SJSA1 (cell line): ENCODE measurements around the gene SEC62. TPM values are rescaled to one million over a fixed set of nuclear protein-coding genes. Genes with fewer than 3 reads are reported as not detected.

ENCODE experiments used
- DNase-seq, 2 experiments: peaks; one replicate each; pipeline ENCODE4 v3.0.0-alpha.2; 2015 to 2020; ENCODE audit warnings: low spot score in 2 of 2, low read depth in 1 of 2
- H3K27ac ChIP-seq: fragments of 250-450 bp; sonication (Bioruptor Pico); 2 replicates; pipeline ENCODE4 v1.5.1; 2020; ENCODE audit warnings: mild to moderate bottlenecking, moderate library complexity
- H3K27me3 ChIP-seq: fragments of 250-450 bp; sonication (Bioruptor Pico); replicated peaks from 2 replicates; pipeline ENCODE4 v1.5.1; 2020; ENCODE audit warnings: mild to moderate bottlenecking, moderate library complexity
- H3K36me3 ChIP-seq: fragments of 250-450 bp; sonication (Bioruptor Pico); 2 replicates; pipeline ENCODE4 v1.5.1; 2020; ENCODE audit warnings: mild to moderate bottlenecking
- H3K4me1 ChIP-seq: fragments of 250-450 bp; sonication (Bioruptor Pico); replicated peaks from 2 replicates; pipeline ENCODE4 v1.6.1; 2021; ENCODE audit warnings: mild to moderate bottlenecking
- H3K4me3 ChIP-seq: fragments of 250-450 bp; sonication (Bioruptor Pico); 2 replicates; pipeline ENCODE4 v1.5.1; 2020; ENCODE audit warnings: mild to moderate bottlenecking
- H3K9me3 ChIP-seq: fragments of 250-450 bp; sonication (Bioruptor Pico); replicated peaks from 2 replicates; pipeline ENCODE4 v1.5.1; 2020; ENCODE audit warnings: mild to moderate bottlenecking
- total RNA-seq: library from RNA; depleted of rRNA; stranded (reverse); fragments of >200 nt; shearing (Covaris generic); gene quantifications from 2 replicates; pipeline ENCODE4 v1.2.3, GENCODE V29; 2014

SEC62 gene
- total RNA-seq, 1 experiment from 2014 or later = 30.8 TPM

DNA sequence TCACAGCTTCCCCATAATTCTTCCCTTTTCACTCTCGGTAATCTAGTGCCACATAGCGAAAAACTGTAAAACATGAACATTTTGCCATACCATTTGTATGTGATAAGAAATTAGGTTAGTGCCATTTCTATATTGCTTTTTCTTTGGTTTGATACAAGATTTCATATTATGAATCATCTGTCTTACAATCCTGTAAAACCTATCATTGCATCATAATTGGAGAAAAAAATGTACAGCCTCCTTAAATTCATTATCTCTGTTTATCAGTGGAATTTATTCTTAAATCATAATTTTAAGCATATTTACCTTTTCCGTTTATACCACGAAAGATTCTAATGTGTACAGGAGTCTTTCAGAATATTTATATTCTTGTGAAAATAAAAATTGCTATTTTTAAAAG is 23.8 kb downstream of the SEC62 start:
- Histone ChIP-seq H3K36me3 (peaks cover 74% of the 10 kb centered on the region), H3K27ac (no peak overlapping the region), H3K4me1 (no peaks in the 10 kb centered on the region), H3K4me3 (no peak overlapping the region), H3K9me3 (no peaks in the 10 kb centered on the region), H3K27me3 (no peaks in the 10 kb centered on the region)
- no peak for DNase-seq

DNA sequence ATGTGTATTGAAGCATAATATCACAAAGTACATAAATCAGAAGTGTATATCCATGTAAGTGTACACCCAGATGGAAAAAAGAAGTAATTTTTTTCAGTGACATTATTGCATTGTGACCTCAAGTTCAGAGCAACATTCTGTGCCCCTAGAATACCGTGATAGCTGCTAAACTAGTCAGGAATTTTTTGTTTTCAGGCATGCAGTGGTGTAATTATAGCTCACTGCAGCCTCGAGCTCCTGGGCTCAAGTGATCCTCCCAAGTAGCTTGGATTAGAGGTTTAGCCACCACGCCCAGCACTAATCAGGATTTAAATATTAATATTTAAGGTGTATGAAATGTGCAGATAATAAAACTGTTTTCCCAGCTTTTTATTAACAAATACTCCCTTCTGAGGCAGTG is 25.5 kb downstream of the SEC62 start:
- Histone ChIP-seq H3K27me3 (no peaks in the 10 kb centered on the region), H3K9me3 (no peaks in the 10 kb centered on the region), H3K36me3 (peaks cover 63% of the 10 kb centered on the region), H3K4me3 (no peak overlapping the region), H3K27ac (no peak overlapping the region), H3K4me1 (no peaks in the 10 kb centered on the region)
- DNase-seq = no peak

DNA sequence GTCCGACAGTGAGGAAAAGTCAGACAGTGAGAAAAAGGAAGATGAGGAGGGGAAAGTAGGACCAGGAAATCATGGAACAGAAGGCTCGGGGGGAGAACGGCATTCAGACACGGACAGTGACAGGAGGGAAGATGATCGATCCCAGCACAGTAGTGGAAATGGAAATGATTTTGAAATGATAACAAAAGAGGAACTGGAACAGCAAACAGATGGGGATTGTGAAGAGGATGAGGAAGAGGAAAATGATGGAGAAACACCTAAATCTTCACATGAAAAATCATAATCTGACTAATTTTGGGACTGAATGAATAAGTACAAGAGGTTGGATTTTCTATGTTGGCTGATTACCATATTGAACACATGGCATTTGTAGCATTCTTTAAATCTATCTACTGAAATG is 26.2 kb downstream of the SEC62 start:
- peaks cover 59% of the 10 kb centered on the region for H3K36me3 ChIP-seq
- H3K4me1 ChIP-seq = no peaks in the 10 kb centered on the region
- H3K27ac ChIP-seq = no peak overlapping the region
- H3K4me3 ChIP-seq = no peak overlapping the region
- H3K9me3 ChIP-seq = no peaks in the 10 kb centered on the region
- H3K27me3 ChIP-seq = no peaks in the 10 kb centered on the region
- DNase-seq = no peak

DNA sequence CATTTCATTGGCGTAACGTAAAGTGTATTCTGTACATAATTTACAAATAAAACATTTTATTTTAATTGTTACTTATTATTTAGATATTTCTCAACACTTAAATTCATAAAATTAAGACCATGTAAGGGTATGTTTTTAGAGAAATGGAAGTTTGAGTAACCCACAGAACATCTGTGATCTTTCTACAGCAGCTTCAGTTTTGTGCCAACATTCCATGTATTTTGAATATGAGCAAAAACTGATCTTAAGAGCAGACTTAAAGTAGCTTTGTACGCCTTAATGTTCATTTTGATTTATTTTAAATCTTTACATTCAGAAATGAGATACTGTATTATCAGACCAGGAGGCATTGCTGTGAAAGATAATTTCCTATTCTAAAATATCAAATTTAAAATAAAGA is 27.2 kb downstream of the SEC62 start:
- H3K4me3 ChIP-seq = no peak overlapping the region
- no peaks in the 10 kb centered on the region for H3K4me1 ChIP-seq
- no peaks in the 10 kb centered on the region for H3K27me3 ChIP-seq
- H3K9me3 ChIP-seq = no peaks in the 10 kb centered on the region
- peaks cover 50% of the 10 kb centered on the region for H3K36me3 ChIP-seq
- no peak for DNase-seq
- no peak overlapping the region for H3K27ac ChIP-seq

DNA sequence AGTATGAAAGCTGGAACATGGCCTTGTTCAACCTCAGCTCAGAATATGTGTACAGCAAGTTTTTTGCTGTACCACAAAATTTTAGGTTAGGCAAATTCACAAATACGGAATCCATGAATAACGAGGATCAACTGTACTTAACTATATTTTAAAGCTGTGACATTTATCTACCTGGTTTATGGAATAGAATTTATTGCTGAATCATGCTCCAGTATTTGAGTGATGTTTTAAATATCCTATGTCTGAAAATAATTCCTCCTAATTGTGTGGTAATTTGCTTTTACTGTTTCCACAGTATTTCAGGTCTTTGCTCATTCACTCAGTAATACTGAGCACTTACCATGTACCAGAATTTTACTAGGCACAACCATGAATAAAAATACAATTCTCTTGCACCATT is 29.5 kb downstream of the SEC62 start:
- H3K27ac ChIP-seq = no peak overlapping the region
- H3K4me1 ChIP-seq = no peaks in the 10 kb centered on the region
- no peak for DNase-seq
- no peak overlapping the region for H3K4me3 ChIP-seq
- no peaks in the 10 kb centered on the region for H3K9me3 ChIP-seq
- H3K27me3 ChIP-seq = no peaks in the 10 kb centered on the region
- peaks cover 41% of the 10 kb centered on the region for H3K36me3 ChIP-seq

DNA sequence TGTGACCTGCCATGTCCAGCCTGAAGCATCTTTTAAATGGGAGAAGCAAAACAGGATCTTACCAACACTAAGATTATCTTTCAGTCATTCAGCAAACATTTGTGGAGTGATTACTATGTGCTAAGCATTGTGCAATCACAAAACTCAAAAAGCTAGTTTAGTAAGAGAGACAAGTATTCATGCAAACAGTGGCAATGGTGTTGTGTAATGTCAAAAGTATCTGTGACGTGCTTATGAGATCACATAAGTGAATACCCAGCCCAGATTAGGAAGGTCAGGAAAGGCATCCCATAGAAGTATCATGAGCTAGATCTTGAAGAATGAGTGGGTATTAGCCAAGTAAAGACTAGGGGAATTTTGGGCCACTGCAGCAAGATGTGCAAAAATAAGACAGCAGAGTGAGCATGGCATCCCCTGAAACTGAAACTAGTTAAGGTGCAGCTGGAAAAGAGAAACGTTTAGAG is 32.1 kb downstream of the SEC62 start:
- peaks cover 18% of the 10 kb centered on the region for H3K36me3 ChIP-seq
- H3K9me3 ChIP-seq = no peaks in the 10 kb centered on the region
- no peak overlapping the region for H3K27ac ChIP-seq
- no peaks in the 10 kb centered on the region for H3K27me3 ChIP-seq
- DNase-seq = no peak
- no peak overlapping the region for H3K4me3 ChIP-seq
- no peaks in the 10 kb centered on the region for H3K4me1 ChIP-seq

DNA sequence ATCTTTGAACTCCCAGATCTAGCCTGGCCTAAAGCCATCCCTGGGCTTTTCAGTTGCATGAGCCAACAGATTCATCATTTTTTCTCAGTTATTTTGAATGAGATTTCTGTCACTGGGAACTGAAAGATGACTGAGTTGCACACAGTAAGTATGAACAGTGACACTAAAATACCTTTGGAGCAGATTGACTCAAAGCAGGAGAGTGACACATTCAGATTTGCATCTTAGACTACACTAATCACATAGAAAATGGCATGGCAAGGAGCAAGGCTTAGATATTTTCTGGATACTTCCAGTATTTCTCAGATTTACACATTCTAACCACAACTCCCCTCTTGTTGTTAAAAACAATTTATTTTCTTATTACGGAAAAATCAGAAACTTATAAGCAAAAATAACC is 32.8 kb downstream of the SEC62 start:
- no peaks in the 10 kb centered on the region for H3K4me1 ChIP-seq
- H3K36me3 ChIP-seq = peaks cover 12% of the 10 kb centered on the region
- H3K27me3 ChIP-seq = no peaks in the 10 kb centered on the region
- H3K27ac ChIP-seq = no peak overlapping the region
- DNase-seq = no peak
- no peak overlapping the region for H3K4me3 ChIP-seq
- no peaks in the 10 kb centered on the region for H3K9me3 ChIP-seq

DNA sequence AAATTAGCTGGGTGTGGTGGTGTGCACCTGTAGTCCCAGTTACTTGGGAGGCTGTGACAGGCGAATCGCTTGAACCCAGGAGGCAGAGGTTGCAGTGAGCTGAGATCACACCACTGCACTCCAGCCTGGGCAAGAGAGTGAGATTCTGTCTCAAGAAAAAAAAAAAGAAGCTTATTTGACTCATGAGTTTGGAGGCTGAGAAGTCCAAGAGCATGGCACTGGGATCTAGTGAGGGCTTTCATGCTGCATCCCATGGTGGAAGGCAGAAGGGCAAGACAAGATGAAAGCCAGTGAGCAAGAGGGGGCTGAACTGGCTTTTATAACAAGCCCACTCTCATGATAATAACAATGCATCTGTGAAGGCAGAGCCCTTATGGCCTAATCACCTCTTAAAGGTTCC is 33.4 kb downstream of the SEC62 start:
- DNase-seq = no peak
- H3K4me3 ChIP-seq = no peak overlapping the region
- H3K27me3 ChIP-seq = no peaks in the 10 kb centered on the region
- H3K9me3 ChIP-seq = no peaks in the 10 kb centered on the region
- no peak overlapping the region for H3K27ac ChIP-seq
- no peaks in the 10 kb centered on the region for H3K4me1 ChIP-seq
- peaks cover 6% of the 10 kb centered on the region; the same call in 1 of the 2 replicates for H3K36me3 ChIP-seq

DNA sequence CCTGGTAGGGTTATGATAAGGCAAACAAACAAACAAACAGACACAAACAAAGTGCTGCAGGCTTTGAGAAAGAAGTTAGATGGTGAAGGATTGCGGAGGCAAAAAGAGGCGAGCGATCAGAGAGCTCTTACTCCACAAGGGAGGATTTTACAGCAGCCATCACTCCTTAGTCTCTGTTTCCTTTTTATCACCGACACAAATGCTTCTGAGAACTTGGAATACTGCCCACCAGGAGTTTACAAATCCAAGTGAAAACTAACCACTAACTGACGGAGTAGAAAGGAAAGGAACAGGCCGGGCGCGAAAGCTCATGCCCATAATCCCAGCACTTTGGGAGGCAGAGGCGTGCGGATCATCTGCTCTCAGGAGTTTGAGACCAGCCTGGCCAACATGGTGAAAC is 35.6 kb downstream of the SEC62 start:
- Histone ChIP-seq H3K4me1 (no peaks in the 10 kb centered on the region), H3K36me3 (0 out of 2 replicates have a peak, but pooled peaks cover 3% of the 10 kb centered on the region), H3K9me3 (no peaks in the 10 kb centered on the region), H3K27me3 (no peaks in the 10 kb centered on the region), H3K27ac (no peak overlapping the region), H3K4me3 (no peak overlapping the region)
- DNase-seq = no peak

DNA sequence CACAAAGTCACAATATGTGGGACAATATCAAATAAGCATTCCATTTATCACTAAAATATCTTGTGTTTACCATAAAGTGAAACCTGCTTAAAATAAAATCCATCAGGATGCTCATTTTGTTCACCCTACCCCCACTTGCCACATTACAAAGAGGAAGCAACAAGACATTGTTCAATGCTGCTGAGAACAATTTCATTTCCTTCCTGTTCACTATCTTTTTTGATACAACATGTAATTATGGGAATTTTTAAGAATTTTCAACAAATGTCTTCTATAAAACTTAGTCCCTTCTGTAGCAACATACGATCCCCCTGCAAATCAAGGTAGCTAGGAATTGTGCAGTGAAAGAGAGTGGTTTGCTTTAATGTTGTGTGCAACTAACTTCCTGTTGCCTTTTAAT is 36.3 kb downstream of the SEC62 start:
- no peak for DNase-seq
- Histone ChIP-seq H3K9me3 (no peaks in the 10 kb centered on the region), H3K4me1 (no peaks in the 10 kb centered on the region), H3K4me3 (no peak overlapping the region), H3K27ac (no peak overlapping the region), H3K36me3 (0 out of 2 replicates have a peak, but pooled peaks cover 3% of the 10 kb centered on the region), H3K27me3 (no peaks in the 10 kb centered on the region)

DNA sequence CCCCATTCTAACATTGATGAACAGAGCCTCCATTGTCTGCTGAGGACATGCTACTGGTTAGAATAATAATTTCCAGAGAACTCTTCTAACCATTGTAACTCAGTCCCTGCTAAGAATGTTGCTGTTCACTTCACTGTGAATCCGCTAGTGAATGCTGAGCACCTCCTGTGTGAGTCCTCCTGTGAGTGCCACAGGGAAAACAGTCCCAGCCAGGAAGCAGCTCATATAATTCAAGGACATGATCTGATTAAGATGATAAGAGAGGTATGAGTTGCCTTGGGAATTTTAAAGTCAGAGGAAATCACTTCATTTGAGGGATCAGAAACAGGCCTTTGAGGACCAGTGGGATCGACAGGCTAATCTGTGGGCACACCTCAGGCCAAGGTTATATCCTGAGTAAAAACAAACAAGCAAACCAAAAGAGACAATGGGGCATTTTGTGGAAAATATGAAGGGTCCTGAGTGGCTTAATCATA is 37.3 kb downstream of the SEC62 start:
- Histone ChIP-seq H3K9me3 (no peaks in the 10 kb centered on the region), H3K36me3 (0 out of 2 replicates have a peak, but pooled peaks cover 3% of the 10 kb centered on the region), H3K4me1 (no peaks in the 10 kb centered on the region), H3K4me3 (no peak overlapping the region), H3K27ac (no peak overlapping the region), H3K27me3 (no peaks in the 10 kb centered on the region)
- no peak for DNase-seq

DNA sequence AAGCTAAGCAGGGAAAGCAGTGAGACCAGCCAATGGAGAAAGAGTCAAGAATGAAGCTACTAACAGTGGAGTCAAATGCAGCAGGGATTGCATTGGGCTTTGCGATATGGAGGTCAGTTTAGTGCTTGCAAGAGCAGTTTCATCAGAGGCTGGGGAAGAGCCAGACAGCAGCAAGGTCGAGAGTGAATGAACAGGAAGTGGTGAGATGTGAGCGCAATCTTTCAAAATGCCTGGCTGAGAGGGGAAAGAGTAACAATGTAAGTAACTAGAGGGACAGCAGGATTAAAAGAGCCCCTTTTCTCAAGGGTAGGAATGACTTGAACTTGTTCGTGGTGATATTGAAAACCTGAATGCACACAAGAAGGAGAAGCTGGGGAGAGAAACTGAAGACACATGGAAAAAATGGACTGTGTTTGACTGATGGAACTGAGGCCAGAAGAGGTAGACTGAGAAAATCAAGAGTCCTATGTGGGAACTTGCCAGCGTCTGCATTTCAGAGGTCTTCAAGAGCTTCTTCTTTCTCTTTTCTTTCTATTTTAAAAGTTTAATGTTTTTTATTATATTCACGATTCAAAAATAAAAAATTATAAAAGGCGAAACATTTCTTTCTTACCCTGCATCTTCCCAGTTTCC is 40.5 kb downstream of the SEC62 start:
- H3K9me3 ChIP-seq = no peaks in the 10 kb centered on the region
- H3K4me3 ChIP-seq = no peak overlapping the region
- H3K27ac ChIP-seq = no peak overlapping the region
- no peak for DNase-seq
- no peaks in the 10 kb centered on the region for H3K36me3 ChIP-seq
- no peaks in the 10 kb centered on the region for H3K27me3 ChIP-seq
- H3K4me1 ChIP-seq = no peaks in the 10 kb centered on the region

DNA sequence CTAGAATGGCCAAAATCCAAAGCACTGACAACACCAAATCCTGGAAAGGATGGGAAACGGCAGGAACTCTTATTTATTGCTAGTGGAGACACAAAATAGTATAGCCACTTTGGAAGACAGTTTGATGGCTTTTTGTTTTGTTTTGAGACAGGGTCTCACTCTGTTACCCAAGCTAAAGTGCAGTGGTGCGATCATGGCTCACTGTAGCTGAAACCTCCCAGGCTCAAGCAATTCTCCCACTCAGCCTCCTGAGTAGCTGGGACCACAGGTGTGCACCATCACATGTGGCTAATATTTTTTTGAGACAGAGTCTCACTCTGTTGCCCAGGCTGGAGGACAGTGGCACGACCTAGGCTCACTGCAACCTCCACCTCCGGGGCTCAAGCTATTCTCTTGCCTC is 43.9 kb downstream of the SEC62 start:
- H3K4me3 ChIP-seq = no peak overlapping the region
- no peak overlapping the region for H3K27ac ChIP-seq
- DNase-seq = no peak
- H3K9me3 ChIP-seq = no peaks in the 10 kb centered on the region
- no peaks in the 10 kb centered on the region for H3K27me3 ChIP-seq
- no peaks in the 10 kb centered on the region for H3K36me3 ChIP-seq
- no peaks in the 10 kb centered on the region for H3K4me1 ChIP-seq

DNA sequence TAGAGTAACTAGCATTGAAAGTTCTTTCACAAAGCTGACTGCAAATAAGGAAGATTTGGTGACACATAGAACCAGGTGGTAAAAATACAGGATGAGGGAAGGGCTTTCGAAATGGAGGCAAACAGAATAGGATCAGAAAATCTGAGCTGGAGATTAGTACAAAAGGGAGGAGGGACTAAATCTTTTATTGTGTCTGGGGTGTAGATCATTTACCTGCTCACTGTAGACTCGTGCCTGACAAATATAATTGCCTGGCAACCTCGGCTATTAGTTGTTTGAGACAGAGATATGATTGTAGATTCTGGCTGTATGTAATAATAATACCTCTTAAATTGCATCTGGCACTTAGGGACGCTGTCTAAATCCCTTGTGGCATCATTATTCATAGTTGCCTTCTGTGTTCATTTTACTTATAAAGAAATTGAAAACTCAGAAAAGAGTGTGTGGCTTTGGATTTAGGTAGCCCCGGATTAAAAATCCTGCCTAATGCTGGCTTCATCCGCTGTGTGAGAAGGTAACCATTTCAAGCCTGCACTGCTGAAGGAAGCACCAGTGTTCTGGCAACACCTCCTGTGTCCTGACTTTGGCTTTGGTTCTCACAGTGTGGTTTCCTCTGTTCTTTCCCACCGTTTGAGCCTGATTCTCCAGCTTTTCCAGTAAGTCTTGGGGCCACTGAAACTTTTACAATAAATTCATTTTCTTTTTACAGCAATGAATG is 46.2 kb downstream of the SEC62 start:
- DNase-seq = no peak
- no peaks in the 10 kb centered on the region for H3K36me3 ChIP-seq

More for the DNA sequence above, 46.2 kb downstream of the SEC62 start:
- no peaks in the 10 kb centered on the region for H3K4me1 ChIP-seq
- no peaks in the 10 kb centered on the region for H3K9me3 ChIP-seq
- no peaks in the 10 kb centered on the region for H3K27me3 ChIP-seq
- H3K27ac ChIP-seq = no peak overlapping the region
- no peak overlapping the region for H3K4me3 ChIP-seq
